ENCODE data around the gene PSMD9.
"Not testable (repeated sequence)": the region's sequence is repeated elsewhere in the genome, so short reads cannot be mapped to it uniquely, and the experiment has no call there.

Gene PSMD9, protein sequence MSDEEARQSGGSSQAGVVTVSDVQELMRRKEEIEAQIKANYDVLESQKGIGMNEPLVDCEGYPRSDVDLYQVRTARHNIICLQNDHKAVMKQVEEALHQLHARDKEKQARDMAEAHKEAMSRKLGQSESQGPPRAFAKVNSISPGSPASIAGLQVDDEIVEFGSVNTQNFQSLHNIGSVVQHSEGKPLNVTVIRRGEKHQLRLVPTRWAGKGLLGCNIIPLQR

GRCh38 chr12:121888478-121889273 is at the start of gene PSMD9:
TSS of gene PSMD9 (plus strand) at chr12:121888790. CDS start at chr12:121888857, 67 bp downstream.
- DNase-seq = peak; percentile 99

- DNase-seq = peak; percentile 100
Measured at GRCh38 chr12:121839106-121839992, 49.2 kb upstream of the PSMD9 start.

DNA sequence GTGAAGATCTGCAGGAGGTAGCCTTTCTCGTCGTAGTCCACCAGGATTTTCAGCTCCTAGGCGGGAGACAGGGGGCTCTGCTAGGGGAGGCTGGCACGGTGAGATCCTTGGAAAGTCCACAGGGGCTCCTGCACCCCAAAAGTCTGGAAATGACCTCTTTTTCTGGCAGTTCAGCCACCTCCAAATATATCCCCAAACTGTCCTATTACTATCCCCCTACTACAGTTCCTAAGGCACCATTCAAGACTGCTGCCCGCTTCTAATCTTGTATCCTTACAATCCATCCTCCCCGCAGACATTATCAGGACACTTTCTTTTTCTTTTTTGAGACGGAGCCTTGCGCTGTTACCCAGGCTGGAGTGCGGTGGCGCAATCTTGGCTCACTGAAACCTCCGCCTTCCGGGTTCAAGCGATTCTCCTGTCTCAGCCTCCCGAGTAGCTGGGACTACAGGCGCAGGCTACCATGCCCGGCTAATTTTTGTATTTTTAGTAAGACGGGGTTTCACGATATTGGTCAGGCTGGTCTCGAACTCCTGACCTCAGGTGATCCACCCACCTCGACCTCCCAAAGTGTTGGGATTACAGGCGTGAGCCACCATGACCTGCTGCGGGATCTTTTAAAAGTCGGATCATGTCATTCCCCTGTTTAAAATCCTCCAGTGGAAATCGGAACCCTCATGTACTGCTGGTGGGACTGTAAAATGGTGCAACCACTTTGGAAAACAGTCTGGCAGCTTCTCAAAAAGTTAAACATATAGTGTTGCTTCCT is 48.4 kb upstream of the PSMD9 start:
- peak; percentile 51 for DNase-seq

DNA sequence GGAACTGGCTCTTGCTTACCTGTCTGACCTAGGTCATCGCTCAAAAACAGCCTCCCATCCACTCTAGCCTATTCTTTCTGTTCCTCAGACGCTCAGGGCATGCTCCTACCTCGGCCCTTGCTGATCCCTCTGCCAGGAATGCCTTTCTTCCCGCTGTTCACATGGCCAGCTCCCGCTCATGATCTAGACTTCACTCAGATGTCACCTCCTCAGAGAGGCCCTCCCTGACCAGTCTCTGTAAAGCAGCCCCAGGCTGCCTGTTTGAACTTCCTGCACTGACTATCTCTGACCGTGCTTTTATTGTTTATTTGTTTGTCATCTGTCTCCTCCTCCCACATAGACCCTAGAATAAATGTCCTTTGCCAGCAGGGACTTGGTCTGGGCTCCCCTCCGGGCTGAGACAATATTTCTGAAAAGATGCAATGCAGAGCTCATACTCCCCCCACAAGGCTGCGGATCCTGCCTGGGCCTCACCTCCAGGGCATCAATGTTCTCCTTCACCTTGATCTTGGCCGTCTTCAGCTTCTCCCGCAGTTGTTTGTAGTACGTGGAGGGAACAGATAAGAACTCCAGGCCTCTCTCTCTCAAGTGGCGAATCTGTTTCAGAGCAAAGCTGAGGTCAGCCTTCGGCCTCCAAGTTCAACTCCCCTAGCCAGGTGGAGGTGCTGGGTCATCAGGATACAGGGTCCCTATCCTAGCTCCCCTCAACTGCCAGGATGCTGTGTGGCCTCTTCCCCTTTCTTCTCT is 45.2 kb upstream of the PSMD9 start:
- peak; percentile 3 for DNase-seq

DNA sequence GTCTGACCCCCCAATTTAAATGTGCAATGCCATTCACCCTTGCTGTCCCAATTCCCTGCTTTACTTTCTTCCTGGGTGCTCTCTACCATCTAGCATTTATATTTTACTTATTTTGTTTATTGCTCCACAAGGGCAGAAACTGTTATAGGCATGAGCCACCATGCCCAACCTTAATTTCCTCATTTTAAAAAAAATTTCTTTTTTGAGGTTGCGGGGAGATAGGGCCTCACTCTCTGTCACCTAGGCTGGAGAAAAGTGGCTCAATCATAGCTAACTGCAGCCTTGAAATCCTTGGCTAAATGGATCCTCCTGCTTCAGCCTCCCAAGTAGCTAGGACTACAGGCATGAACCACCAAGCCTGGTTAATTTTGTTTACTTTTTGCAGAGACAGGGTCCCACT is 42.9 kb upstream of the PSMD9 start:
- peak; percentile 4 for DNase-seq

GRCh38 chr12:121849211-121849610 is 39.4 kb upstream of the PSMD9 start:
- peak; percentile 1 for DNase-seq

GRCh38 chr12:121849665-121850064 is 38.9 kb upstream of the PSMD9 start:
- peak; percentile 37 for DNase-seq

DNA sequence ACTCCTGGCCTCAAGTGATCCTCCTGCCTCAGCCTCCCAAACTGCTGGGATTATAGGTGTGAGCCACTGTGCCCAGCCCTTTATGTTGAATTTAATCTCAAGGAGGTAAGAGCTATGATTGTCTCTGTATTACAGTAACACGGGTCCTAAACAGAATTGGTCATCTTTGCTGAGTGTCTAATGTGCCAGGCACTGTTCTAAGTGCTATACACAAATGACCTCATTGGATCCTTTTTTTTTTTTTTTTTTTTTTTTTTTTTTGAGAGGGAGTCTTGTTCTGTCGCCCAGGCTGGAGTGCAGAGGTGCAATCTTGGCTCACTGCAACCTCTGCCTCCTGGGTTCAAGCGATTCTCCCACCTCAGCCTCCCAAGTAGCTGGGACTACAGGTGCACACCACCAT is 36.2 kb upstream of the PSMD9 start:
- DNase-seq = peak; percentile 3

DNA sequence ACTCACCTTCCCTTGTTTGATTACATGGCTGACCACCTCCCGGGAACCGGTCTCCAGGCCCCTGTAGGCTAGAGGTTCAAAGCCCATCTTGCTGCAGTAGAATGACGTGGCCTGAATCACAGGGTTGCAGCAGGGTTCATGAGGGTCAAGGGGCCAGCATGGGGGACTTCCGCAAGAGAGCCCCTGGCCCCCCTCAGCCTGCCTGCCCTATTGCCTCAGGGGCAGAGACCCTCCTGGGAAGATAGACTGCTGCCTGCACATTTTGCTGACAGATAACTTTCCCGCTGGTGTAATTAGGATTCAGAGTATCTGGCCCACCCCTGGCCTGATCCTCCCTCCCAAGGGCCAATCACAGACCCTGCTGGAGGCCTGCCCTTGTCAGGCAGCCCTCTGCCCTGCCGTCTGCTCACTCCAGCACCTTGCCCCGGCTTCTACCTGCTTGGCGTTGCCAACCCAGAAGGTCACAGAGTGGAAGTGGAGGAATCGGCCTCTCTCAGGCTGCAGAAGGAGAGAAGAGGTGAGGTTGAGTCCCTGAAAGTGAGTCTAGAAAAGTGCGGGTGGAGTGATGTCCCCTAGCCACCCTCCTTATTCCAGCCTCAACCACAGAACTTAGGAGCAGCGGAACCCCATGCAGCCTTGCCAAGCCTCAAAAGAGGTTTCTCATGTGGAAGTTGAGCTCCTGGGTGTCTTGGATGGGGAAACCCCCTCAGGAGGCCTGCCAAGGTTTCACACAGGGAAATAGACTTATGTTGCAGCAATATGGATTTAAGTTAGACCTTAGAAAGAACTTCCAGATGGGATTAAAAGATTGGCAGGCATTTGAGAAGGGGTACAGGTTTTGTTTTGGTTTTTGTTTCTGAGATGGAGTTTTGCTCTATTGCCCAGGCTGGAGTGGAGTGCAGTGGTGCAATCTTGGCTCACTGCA is 31.0 kb upstream of the PSMD9 start:
- peak; percentile 20 for DNase-seq

GRCh38 chr12:121858318-121858661 is 30.3 kb upstream of the PSMD9 start:
- DNase-seq = no peak

- DNase-seq = no peak
Measured at GRCh38 chr12:121858662-121859572, 29.7 kb upstream of the PSMD9 start, which contains the start of gene HPD. TSS of gene HPD (minus strand) at chr12:121858859. CDS start at chr12:121858823, 36 bp downstream.

- peak; percentile 75 for DNase-seq
Measured at GRCh38 chr12:121860257-121860656, 28.3 kb upstream of the PSMD9 start.

- not testable (repeated sequence) for DNase-seq
Measured at GRCh38 chr12:121860699-121861098, 27.9 kb upstream of the PSMD9 start.

DNA sequence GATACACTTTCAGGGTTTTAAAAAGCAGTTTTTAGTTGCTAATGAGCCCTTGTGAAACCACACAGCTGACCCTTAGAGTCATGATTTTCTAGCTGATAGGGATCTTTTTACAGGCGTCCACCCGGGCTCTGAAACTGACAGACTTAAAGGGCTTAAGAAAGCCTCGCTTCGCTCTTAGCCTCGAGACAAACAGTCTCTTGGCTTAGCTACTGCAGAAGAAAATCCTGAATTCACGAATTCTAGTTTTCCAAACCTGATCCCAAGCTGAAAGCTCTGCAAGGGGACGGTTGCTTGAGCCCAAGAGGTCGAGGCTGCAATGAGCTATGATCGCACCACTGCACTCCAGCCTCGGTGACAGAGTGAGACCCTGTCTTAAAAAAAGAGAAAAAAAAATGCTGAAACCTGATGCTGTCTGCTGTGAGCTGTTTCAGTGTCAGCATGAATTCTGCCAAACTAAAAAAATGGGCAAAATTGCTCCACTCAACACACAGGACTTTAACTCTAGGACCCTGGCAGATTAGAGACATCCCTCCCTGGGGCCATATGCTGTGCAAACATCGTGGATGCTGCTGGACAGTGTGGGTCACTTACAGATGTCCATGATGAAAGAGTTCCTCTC is 26.8 kb upstream of the PSMD9 start:
- peak; percentile 36 for DNase-seq

DNA sequence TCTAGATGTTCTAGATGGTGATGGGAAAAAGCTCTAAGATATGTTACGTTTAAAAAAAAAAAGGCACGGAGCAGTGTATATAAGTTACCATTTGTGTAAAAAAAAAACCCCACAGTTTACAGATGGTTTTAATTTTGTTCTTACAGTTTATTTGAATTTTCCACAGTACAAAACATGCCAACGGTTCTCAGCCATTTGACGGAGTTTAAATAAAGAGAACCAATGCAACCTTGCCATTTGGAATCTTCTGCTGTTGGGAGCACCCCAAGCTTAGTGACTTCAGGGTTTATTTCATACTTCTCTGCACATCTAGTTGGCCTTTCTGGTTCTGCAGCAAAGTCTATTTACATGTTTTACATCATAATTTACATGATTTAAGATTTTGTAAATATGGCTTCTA is 22.3 kb upstream of the PSMD9 start:
- DNase-seq = no peak

- not testable (repeated sequence) for DNase-seq
Measured at GRCh38 chr12:121869229-121869628, 19.4 kb upstream of the PSMD9 start.

DNA sequence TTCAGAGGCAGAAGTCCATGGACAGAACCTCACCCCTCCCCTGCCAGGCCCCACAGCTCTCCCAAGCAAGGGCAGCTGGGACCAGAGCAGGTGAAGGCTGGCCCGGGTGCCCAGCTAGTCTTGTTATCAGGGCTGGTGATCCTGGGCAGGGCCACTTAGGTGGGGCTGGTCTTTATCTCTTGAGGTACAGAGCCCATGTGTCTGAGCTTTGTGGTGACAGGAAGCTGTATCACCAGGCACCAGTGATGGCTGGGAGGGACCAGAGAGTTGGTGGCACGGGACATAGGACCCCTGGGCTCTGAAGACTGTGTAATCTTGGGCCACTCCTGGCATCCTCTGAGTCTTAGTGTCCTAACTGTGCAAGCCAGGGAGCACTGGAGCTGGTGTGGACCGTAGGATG is 17.1 kb upstream of the PSMD9 start:
- peak; percentile 99 for DNase-seq

- DNase-seq = no peak
Measured at GRCh38 chr12:121872546-121873215, 15.9 kb upstream of the PSMD9 start.

DNA sequence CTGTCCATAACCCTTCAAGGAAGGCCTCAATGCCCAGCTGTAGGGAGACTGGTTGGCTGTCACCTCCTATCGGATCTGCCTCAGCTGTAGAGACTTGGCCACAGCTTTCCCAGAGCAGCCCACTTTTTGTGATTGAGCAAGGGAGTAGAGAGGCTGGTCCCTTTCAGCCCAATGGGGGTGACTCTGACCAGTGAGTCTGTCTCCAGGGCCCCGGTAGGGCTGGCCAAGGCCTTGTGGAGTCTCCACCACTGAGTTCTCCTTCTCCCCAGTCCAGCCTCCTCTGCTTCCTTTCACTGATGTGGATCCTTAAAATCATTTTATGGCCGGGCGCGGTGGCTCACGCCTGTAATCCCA is 15.4 kb upstream of the PSMD9 start:
- no peak for DNase-seq
